ENCODE results near the gene SLC24A3.
"Not testable (repeated sequence)": the region's sequence is repeated elsewhere in the genome, so short reads cannot be mapped to it uniquely, and the experiment has no call there.

GRCh38 chr20:19639471-19640045 is 427.1 kb downstream of the SLC24A3 start:
- not testable (repeated sequence) for TF ChIP-seq CTCF, POLR2A (IDR thresholded peaks at IDR 0.05)
